Activated gamma-delta T cell treated with anti-CD3 and anti-CD28 coated beads, Interleukin-2, amount 50 U/mL, for 16 hours (primary cell): ENCODE measurements around the gene FBH1.

Experiments used
- DNase-seq: peaks from one replicate; pipeline ENCODE4 v3.0.0-alpha.2; 2020; ENCODE audit warnings: low read depth

FBH1 gene

DNA sequence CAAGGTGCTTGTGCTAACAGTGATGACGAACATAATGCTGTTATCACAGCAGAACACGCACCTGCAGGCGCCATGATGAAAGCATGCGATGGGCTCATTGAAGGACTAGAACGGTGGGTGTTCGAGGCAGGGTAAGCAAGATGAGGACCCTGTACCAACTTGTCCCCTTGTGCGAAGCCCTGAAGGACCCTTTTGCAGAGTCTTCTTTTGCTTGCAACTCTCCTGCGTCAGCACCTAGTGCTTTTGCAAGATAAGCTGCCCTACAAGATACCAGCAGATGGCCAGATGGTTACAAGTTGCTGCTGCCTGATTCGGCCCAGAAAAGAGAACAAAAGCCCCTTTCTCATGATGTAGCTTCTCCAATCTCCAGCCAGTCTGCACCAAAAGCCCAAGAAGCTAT, 91.5 kb downstream of the FBH1 start:
- no peak for DNase-seq

- no peak for DNase-seq
These were observed 93.7 kb downstream of the FBH1 start for GRCh38 chr10:5983774-5984173.

- no peak for DNase-seq
These were observed 95.0 kb downstream of the FBH1 start for GRCh38 chr10:5985029-5985428.
